Activated T-cell treated with anti-CD3 and anti-CD28 coated beads, Interleukin-2, amount 50 U/mL, for 48 hours (primary cell): Measurements from ENCODE around the gene ECI1.
"Not testable (repeated sequence)": the region's sequence is repeated elsewhere in the genome, so short reads cannot be mapped to it uniquely, and the experiment has no call there.

Source experiments
- DNase-seq, 2 experiments: peaks; one replicate each; pipeline ENCODE4 v3.0.0-alpha.2; 2020

ECI1 gene

GRCh38 chr16:2278956-2279800 lies 27.8 kb upstream of the ECI1 start:
- no peak for DNase-seq

GRCh38 chr16:2278272-2278608 lies 26.9 kb upstream of the ECI1 start:
- DNase-seq = no peak

- no peak for DNase-seq
Observed at GRCh38 chr16:2277466-2278271, 26.3 kb upstream of the ECI1 start.

GRCh38 chr16:2276368-2277195 lies 25.2 kb upstream of the ECI1 start:
- no peak for DNase-seq

GRCh38 chr16:2275476-2276367 lies 24.3 kb upstream of the ECI1 start:
- no peak for DNase-seq

- no peak for DNase-seq
Observed at GRCh38 chr16:2273931-2274330, 22.5 kb upstream of the ECI1 start.

- DNase-seq = no peak
Observed at GRCh38 chr16:2273484-2273883, 22.1 kb upstream of the ECI1 start.

- no peak for DNase-seq
Observed at GRCh38 chr16:2271848-2272461, 20.6 kb upstream of the ECI1 start.

- DNase-seq = no peak
Observed at GRCh38 chr16:2270588-2271470, 19.4 kb upstream of the ECI1 start.

GRCh38 chr16:2270070-2270462 lies 18.7 kb upstream of the ECI1 start:
- no peak for DNase-seq

GRCh38 chr16:2267913-2268666 lies 16.7 kb upstream of the ECI1 start, which contains the start of gene RNPS1:
Gene RNPS1, minus strand, starts transcription at chr16:2268126. Its CDS starts 3,483 bp downstream, at chr16:2264643.
- peak; percentile 97 to 99 for DNase-seq

- not testable (repeated sequence) for DNase-seq
Observed at GRCh38 chr16:2267505-2267912, 16.1 kb upstream of the ECI1 start.

GRCh38 chr16:2266887-2267286 lies 15.5 kb upstream of the ECI1 start:
- DNase-seq = peak; percentile 50 to 51

GRCh38 chr16:2263026-2263425 lies 11.6 kb upstream of the ECI1 start:
- DNase-seq = not testable (repeated sequence)

- no peak for DNase-seq
Observed at GRCh38 chr16:2260250-2260649, 8.9 kb upstream of the ECI1 start.

GRCh38 chr16:2258530-2258929 lies 7.1 kb upstream of the ECI1 start:
- not testable (repeated sequence) for DNase-seq

GRCh38 chr16:2257726-2258125 lies 6.3 kb upstream of the ECI1 start:
- no peak for DNase-seq

GRCh38 chr16:2256531-2257140 lies 5.2 kb upstream of the ECI1 start:
- DNase-seq = no peak

- DNase-seq = no peak
Observed at GRCh38 chr16:2253293-2253692, 1.9 kb upstream of the ECI1 start.
